CD8-positive, alpha-beta memory T cell (primary cell): ENCODE results near the gene PLAU. TPM values are rescaled to one million over a fixed set of nuclear protein-coding genes. Genes with fewer than 3 reads are reported as not detected.
"Not testable (repeated sequence)": the region's sequence is repeated elsewhere in the genome, so short reads cannot be mapped to it uniquely, and the experiment has no call there.

Experiments
- CTCF ChIA-PET: fragments of 350-600 bp; sonication (Branson Sonifier 250); formaldehyde crosslinking; loops from one replicate; lab custom pipeline; 2021; ENCODE audit warnings: antibody characterized with exemption; lab: Charles Lee
- POLR2A ChIA-PET: fragments of 350-600 bp; sonication (Branson Sonifier 250); formaldehyde crosslinking; loops from one replicate; lab custom pipeline; 2021; ENCODE audit warnings: antibody characterized with exemption; lab: Charles Lee
- DNase-seq, 5 donors: peaks; one replicate each; pipeline versions ENCODE4 v3.0.0 to v3.0.0-alpha.2; 2020 to 2022; ENCODE audit warnings: mixed read lengths in 1 of 5
- H3K27ac ChIP-seq: one replicate; pipeline ENCODE4 v1.7.0; 2013; ENCODE audit warnings: low read depth, mild to moderate bottlenecking, low read length, moderate library complexity
- H3K27me3 ChIP-seq: 2 replicates; pipeline ENCODE4 v1.7.0; 2013; ENCODE audit warnings: low read length, mild to moderate bottlenecking; ENCODE audit not compliant: insufficient read depth, poor library complexity, severe bottlenecking
- H3K36me3 ChIP-seq: 2 replicates; pipeline ENCODE4 v1.7.0; 2013; ENCODE audit warnings: mild to moderate bottlenecking, low read length, moderate library complexity; ENCODE audit not compliant: insufficient read depth
- H3K4me1 ChIP-seq: 2 replicates; pipeline ENCODE4 v1.7.0; 2013; ENCODE audit warnings: mild to moderate bottlenecking, low read length, moderate library complexity; ENCODE audit not compliant: insufficient read depth
- H3K4me3 ChIP-seq: 2 replicates; pipeline ENCODE4 v1.7.0; 2013; ENCODE audit warnings: mild to moderate bottlenecking, low read length
- H3K9me3 ChIP-seq: 2 replicates; pipeline ENCODE4 v1.7.0; 2013; ENCODE audit warnings: mild to moderate bottlenecking, low read length
- H3K27ac Mint-ChIP-seq, 8 donors: one replicate each; pipeline ENCODE4 v1.8.0; 2020 to 2021; ENCODE audit warnings: mixed read lengths in 8 of 8, mild to moderate bottlenecking in 6 of 8, inconsistent platforms in 3 of 8, moderate library complexity in 3 of 8
- H3K27me3 Mint-ChIP-seq, 2 donors: one replicate each; pipeline ENCODE4 v1.8.0; 2020 to 2021; ENCODE audit warnings: mixed read lengths in 2 of 2, mild to moderate bottlenecking in 1 of 2, moderate library complexity in 1 of 2
- H3K36me3 Mint-ChIP-seq, 3 donors: one replicate each; pipeline ENCODE4 v1.8.0; 2020 to 2021; ENCODE audit warnings: mixed read lengths in 3 of 3, inconsistent platforms in 1 of 3, mild to moderate bottlenecking in 1 of 3
- H3K4me1 Mint-ChIP-seq, 3 donors: one replicate each; pipeline ENCODE4 v1.8.0; 2020 to 2021; ENCODE audit warnings: mixed read lengths in 3 of 3, inconsistent platforms in 1 of 3, mild to moderate bottlenecking in 1 of 3
- H3K4me3 Mint-ChIP-seq, 7 donors: one replicate each; pipeline ENCODE4 v1.8.0; 2020 to 2021; ENCODE audit warnings: mixed read lengths in 7 of 7, mild to moderate bottlenecking in 6 of 7, moderate library complexity in 4 of 7, inconsistent platforms in 2 of 7
- H3K9me3 Mint-ChIP-seq, 5 donors: one replicate each; pipeline ENCODE4 v1.8.0; 2020 to 2022; ENCODE audit warnings: mixed read lengths in 5 of 5, mild to moderate bottlenecking in 3 of 5, moderate library complexity in 2 of 5, inconsistent platforms in 1 of 5
- polyA plus RNA-seq: library from polyadenylated mRNA; unstranded; fragments of 300-500 nt; fragmentation: Illumina TruSeq; gene quantifications from one replicate; pipeline ENCODE4 v1.2.3, GENCODE V29; 2021
- total RNA-seq, 2 experiments: library from RNA; stranded (reverse); gene quantifications; one replicate each; pipeline ENCODE4 v1.2.3, GENCODE V29; 2021

The PLAU gene
- total and polyA plus RNA-seq, 3 experiments from 2014 or later, result 1.2 to 1.6 TPM; not detected in 1

DNA sequence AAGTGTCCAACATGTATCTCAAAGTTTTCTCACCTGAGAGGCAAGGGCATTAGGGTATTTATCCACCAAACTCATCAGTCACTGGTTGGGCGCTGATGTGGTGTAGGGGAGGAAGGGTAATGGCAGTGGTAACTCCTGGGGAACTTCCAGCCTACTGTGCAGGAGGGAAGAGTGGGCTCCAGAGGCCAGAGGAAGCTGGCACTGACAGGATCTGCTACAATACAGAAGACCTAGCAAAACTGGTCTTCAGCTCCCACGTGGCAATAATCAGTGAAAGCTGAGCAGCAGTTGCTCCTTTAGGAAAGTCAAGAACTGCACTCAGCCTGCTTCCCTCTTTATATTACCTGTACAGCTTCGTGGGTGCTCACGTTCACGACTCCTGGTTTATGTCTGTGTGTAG, 19.4 kb upstream of the PLAU start:
- no peak overlapping the region for H3K27ac ChIP-seq
- Mint-ChIP-seq H3K27me3 (peaks cover 4 to 5% of the 10 kb centered on the region in 2 donors), H3K36me3 (no peaks in the 10 kb centered on the region), H3K27ac (no peak overlapping the region), H3K9me3 (no peaks in the 10 kb centered on the region), H3K4me3 (no peak overlapping the region), H3K4me1 (peaks cover 0 to 4% (median 0%) of the 10 kb centered on the region in 3 donors)
- POLR2A ChIA-PET, result no interaction called here
- no peaks in the 10 kb centered on the region for H3K27me3 ChIP-seq
- DNase-seq, result no peak
- CTCF ChIA-PET, result interaction anchor here (0.6 to 11.3 kb wide), 5 partner anchors 12 to 211 kb away, joined by 3 to 260 read pairs (median 8); no protein-coding TSS in a partner anchor
- no peaks in the 10 kb centered on the region for H3K9me3 ChIP-seq
- H3K4me3 ChIP-seq, result no peak overlapping the region
- H3K4me1 ChIP-seq, result no peaks in the 10 kb centered on the region
- H3K36me3 ChIP-seq, result no peaks in the 10 kb centered on the region

DNA sequence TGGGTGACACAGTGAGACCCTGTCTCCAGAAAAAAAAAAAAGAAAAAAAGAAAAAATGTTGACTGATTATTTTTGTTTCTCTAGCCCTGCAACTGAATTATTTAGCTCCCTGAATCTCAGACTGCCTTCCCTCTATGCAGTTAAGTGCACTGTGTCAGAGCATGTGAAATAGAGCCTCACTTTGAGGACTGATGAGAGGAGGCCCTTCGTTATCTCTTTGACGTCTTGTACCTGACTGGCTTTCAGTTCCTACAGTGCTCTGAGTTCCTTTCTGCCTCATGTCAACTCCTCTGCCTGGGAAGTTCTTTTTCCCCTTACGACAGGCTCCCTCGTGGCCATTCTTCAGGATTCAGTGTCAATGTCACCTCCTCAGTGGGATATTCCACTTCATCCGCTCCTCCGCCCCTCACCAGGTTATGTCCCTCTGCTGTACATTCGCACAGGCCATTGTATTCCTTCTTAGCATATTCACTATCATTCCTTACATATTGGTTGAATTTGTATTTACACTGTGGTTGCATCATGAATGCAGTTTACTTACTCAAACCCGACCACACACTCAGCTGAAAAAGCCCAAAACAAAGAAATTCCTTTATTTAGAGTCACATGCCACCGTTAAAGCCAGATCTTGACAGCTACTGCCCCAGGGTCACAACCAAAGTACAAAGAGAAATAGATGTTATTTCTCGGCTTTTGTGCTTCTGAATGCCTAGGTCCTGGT, 18.5 kb upstream of the PLAU start:
- Histone ChIP-seq H3K36me3 (no peaks in the 10 kb centered on the region), H3K4me3 (no peak overlapping the region), H3K4me1 (no peaks in the 10 kb centered on the region), H3K27ac (no peak overlapping the region), H3K9me3 (no peaks in the 10 kb centered on the region), H3K27me3 (no peaks in the 10 kb centered on the region)
- Mint-ChIP-seq H3K9me3 (no peaks in the 10 kb centered on the region), H3K27ac (no peak overlapping the region), H3K36me3 (no peaks in the 10 kb centered on the region), H3K27me3 (peaks cover 5 to 6% of the 10 kb centered on the region in 2 donors), H3K4me1 (no peaks in the 10 kb centered on the region), H3K4me3 (no peak overlapping the region)
- POLR2A ChIA-PET, result no interaction called here
- DNase-seq, result no peak
- CTCF ChIA-PET, result interaction anchor here (5.0 to 11.3 kb wide), 2 partner anchors 13 to 47 kb away, joined by 36 to 260 read pairs; no protein-coding TSS in a partner anchor

DNA sequence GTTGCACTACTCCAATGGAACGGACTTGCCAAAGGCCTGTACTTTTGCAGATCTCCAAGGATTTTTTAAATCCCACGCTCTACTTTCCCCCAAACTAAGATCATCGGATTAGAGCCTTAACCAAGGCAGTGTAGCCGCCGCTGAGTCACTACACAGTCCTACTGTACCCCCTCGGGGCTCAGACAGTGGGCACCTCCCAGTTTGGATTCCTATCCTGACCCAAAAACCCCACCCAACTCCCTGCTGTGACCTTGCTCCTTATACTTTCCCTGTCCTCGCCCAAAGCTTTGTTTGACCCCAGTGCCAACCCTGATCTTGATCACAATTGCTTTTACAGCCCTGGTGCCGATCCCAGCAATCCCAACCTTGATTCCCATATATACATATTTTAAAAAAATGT, 17.5 kb upstream of the PLAU start:
- no peaks in the 10 kb centered on the region for H3K36me3 Mint-ChIP-seq

DNA sequence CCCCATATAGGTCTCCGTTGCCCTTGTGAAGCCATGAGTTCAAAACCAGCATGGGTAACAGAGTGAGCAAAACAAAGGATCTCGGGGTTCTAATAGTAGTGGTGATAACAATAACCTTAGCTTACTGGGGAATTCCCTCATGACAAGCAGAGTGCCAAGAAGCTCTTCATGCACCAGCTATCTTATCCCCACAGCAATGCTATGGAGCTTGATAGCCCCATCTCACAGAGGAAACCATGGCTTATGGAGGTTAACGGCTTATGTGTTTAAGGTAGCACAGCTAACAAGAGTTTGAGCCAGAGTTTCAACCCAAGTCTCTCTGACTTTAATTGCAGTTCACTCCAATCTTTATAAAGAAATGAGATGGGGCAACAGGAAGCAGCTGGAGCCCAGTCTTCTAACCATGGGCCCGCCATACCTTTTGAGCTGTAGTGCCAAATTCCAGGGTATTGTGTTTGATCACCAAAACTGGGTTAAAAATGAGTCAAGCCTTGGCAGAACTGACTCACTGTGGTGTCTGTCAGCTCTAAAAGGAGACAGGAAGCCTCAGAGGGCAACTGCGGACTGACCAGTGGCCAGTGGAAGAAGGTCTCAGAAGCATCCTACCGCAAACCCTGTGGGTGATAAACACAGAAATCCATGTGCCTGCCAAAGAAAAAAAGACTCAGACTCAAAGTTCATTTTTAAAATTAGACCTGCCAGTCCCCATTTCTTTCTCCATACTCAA, 16.5 kb upstream of the PLAU start:
- Histone ChIP-seq H3K4me1 (no peaks in the 10 kb centered on the region), H3K9me3 (no peaks in the 10 kb centered on the region), H3K27me3 (no peaks in the 10 kb centered on the region), H3K27ac (no peak overlapping the region), H3K36me3 (no peaks in the 10 kb centered on the region), H3K4me3 (no peak overlapping the region)
- peak overlapping the region in 1 of 8 donors; percentile 67 for H3K27ac Mint-ChIP-seq
- H3K9me3 Mint-ChIP-seq, result no peaks in the 10 kb centered on the region
- POLR2A ChIA-PET, result interaction anchor here (0.6 to 0.7 kb wide), 2 partner anchors 86 to 157 kb away, joined by 3 to 5 read pairs; no protein-coding TSS in a partner anchor
- no peaks in the 10 kb centered on the region for H3K36me3 Mint-ChIP-seq
- no peak for DNase-seq
- peaks cover 5 to 6% of the 10 kb centered on the region in 2 donors for H3K27me3 Mint-ChIP-seq
- H3K4me1 Mint-ChIP-seq, result no peaks in the 10 kb centered on the region
- no peak overlapping the region for H3K4me3 Mint-ChIP-seq
- CTCF ChIA-PET, result interaction anchor here (0.9 to 11.3 kb wide), 5 partner anchors 8 to 64 kb away, joined by 3 to 260 read pairs (median 5); no protein-coding TSS in a partner anchor

More for the DNA sequence above, 17.5 kb upstream of the PLAU start:
- Histone ChIP-seq H3K4me1 (no peaks in the 10 kb centered on the region), H3K9me3 (no peaks in the 10 kb centered on the region), H3K27ac (no peak overlapping the region), H3K36me3 (no peaks in the 10 kb centered on the region), H3K4me3 (no peak overlapping the region), H3K27me3 (no peaks in the 10 kb centered on the region)
- ChIA-PET POLR2A (interaction anchor here (0.6 to 0.7 kb wide), 2 partner anchors 85 to 158 kb away, joined by 3 to 5 read pairs; no protein-coding TSS in a partner anchor), CTCF (interaction anchor here (0.9 to 11.3 kb wide), 4 partner anchors 10 to 65 kb away, joined by 3 to 260 read pairs (median 4); no protein-coding TSS in a partner anchor)
- peak overlapping the region in 1 of 8 donors; percentile 8 for H3K27ac Mint-ChIP-seq
- no peaks in the 10 kb centered on the region for H3K4me1 Mint-ChIP-seq
- H3K27me3 Mint-ChIP-seq, result peaks cover 5 to 6% of the 10 kb centered on the region in 2 donors
- no peak for DNase-seq
- H3K4me3 Mint-ChIP-seq, result no peak overlapping the region
- H3K9me3 Mint-ChIP-seq, result no peaks in the 10 kb centered on the region

DNA sequence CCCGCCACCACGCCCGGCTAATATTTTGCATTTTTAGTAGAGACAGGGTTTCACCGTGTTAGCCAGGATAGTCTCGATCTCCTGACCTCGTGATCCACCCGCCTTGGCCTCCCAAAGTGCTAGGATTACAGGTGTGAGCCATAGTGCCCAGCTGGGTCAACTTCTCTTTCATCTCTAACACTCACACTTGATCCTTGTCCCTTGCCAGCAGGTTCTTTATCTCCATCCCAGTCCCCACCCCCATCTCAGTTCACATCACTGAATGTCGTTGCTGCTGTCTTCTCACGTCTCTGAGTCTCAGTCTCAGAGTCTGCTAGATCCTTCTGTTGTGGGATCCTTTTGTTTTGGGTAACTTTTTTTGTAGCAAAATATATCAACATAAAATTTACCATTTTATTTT, 15.6 kb upstream of the PLAU start:
- CTCF ChIA-PET, result interaction anchor here (1.4 to 11.3 kb wide), 2 partner anchors 44 to 61 kb away, joined by 3 to 260 read pairs; no protein-coding TSS in a partner anchor
- H3K27me3 Mint-ChIP-seq, H3K36me3 Mint-ChIP-seq, H3K4me1 Mint-ChIP-seq, DNase-seq, H3K4me1 ChIP-seq, H3K4me3 Mint-ChIP-seq, H3K27ac ChIP-seq, H3K27ac Mint-ChIP-seq, H3K36me3 ChIP-seq, H3K9me3 ChIP-seq, POLR2A ChIA-PET, H3K27me3 ChIP-seq, H3K9me3 Mint-ChIP-seq, H3K4me3 ChIP-seq: not testable (repeated sequence)

DNA sequence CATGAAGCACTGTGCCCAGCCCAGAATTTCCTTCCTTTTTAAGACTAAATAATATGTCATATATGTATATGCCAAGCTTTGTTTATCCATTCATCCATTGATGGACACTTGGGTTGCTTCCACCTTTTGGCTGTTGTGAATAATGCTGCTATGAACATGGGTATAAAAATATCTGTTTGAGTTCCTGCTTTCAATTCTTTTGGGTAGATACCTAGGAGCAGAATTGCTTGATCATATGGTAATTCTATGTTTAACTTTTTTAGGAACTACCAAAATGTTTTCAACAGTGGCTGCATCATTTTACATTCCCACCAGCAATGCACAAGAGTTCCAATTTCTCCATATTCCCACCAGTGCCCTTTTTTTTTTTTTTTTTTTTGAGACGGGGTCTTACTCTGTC, 13.2 kb upstream of the PLAU start:
- Mint-ChIP-seq H3K27me3 (peaks cover 8 to 23% of the 10 kb centered on the region in 2 donors), H3K9me3 (no peaks in the 10 kb centered on the region), H3K4me3 (no peak overlapping the region), H3K4me1 (no peaks in the 10 kb centered on the region), H3K36me3 (no peaks in the 10 kb centered on the region), H3K27ac (no peak overlapping the region)
- DNase-seq, result no peak
- Histone ChIP-seq H3K9me3 (no peaks in the 10 kb centered on the region), H3K4me3 (no peak overlapping the region), H3K4me1 (no peaks in the 10 kb centered on the region), H3K27ac (no peak overlapping the region), H3K27me3 (no peaks in the 10 kb centered on the region), H3K36me3 (no peaks in the 10 kb centered on the region)
- POLR2A ChIA-PET, result no interaction called here
- CTCF ChIA-PET, result interaction anchor here (3.4 kb wide), 1 partner anchor 11 kb away, joined by 14 read pairs; no protein-coding TSS in a partner anchor

DNA sequence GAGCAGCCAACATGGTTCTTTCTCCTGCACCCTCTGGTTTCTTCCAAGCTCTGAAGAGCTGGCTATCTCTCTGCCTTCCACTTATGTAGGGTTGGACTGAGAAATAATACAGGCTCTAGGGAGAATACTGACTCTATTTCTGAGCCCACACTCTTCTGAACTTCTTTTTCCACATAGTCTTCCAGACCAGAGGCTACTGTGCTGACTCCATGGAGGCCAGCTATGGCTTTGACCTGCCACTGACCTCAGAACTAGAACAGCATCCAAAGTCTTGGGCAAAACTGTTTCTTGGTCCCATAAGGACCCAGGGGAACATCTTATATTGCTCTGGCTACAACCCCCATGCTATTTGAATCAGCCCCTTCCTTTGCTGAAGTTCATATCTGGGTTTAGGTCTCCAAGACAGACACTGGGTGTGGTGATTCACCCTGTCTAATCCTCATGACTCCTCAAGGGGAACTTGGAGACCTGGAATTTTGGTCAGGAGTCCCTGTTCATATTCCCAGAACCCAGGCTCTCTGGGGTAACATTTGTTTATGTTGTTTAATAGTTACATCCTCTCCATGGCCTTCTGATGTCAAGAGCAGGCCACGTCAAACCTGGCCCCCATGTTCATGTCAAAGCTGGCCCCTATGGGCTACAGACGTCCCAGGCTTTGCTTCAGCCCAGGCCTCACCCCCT, 12.1 kb upstream of the PLAU start:
- no peaks in the 10 kb centered on the region for H3K9me3 ChIP-seq
- no peaks in the 10 kb centered on the region for H3K4me1 ChIP-seq
- no peak overlapping the region for H3K4me3 ChIP-seq
- H3K27ac ChIP-seq, result peak overlapping the region; percentile 38
- ChIA-PET POLR2A (no interaction called here), CTCF (interaction anchor here (0.8 to 4.1 kb wide), 4 partner anchors 12 to 42 kb away, joined by 3 to 22 read pairs (median 9); no protein-coding TSS in a partner anchor)
- no peaks in the 10 kb centered on the region for H3K27me3 ChIP-seq
- no peaks in the 10 kb centered on the region for H3K4me1 Mint-ChIP-seq
- peaks cover 9 to 22% of the 10 kb centered on the region in 2 donors for H3K27me3 Mint-ChIP-seq
- no peak overlapping the region for H3K27ac Mint-ChIP-seq
- H3K4me3 Mint-ChIP-seq, result no peak overlapping the region
- H3K36me3 Mint-ChIP-seq, result no peaks in the 10 kb centered on the region
- H3K36me3 ChIP-seq, result no peaks in the 10 kb centered on the region
- no peak for DNase-seq
- H3K9me3 Mint-ChIP-seq, result no peaks in the 10 kb centered on the region
